Activated T-helper 17 cell treated with anti-CD3 and anti-CD28 coated beads, Interleukin-2, amount 50 U/mL, for 72 hours (primary cell): Measurements from ENCODE around the gene FNIP1. TPM values are rescaled to one million over a fixed set of nuclear protein-coding genes. Genes with fewer than 3 reads are reported as not detected.
"Not testable (repeated sequence)": the region's sequence is repeated elsewhere in the genome, so short reads cannot be mapped to it uniquely, and the experiment has no call there.

ENCODE experiments used
- ATAC-seq: fragments of 150-1000 bp; cut with Tn5 transposase; replicated peaks from 2 replicates; pipeline ENCODE4 v1.10.0; 2021; ENCODE audit warnings: mild to moderate bottlenecking, moderate library complexity
- H3K27ac Mint-ChIP-seq: one replicate; pipeline ENCODE4 v1.8.0; 2022; ENCODE audit warnings: mixed read lengths
- H3K27me3 Mint-ChIP-seq: one replicate; pipeline ENCODE4 v1.8.0; 2022; ENCODE audit warnings: mixed read lengths
- H3K36me3 Mint-ChIP-seq: one replicate; pipeline ENCODE4 v1.8.0; 2022; ENCODE audit warnings: low read depth, mild to moderate bottlenecking, mixed read lengths
- H3K4me1 Mint-ChIP-seq: one replicate; pipeline ENCODE4 v1.8.0; 2022; ENCODE audit warnings: mixed read lengths
- H3K4me3 Mint-ChIP-seq: one replicate; pipeline ENCODE4 v1.8.0; 2022; ENCODE audit warnings: mild to moderate bottlenecking, mixed read lengths
- H3K9me3 Mint-ChIP-seq: one replicate; pipeline ENCODE4 v1.8.0; 2022; ENCODE audit warnings: mixed read lengths
- total RNA-seq, 2 donors: library from RNA; stranded (reverse); gene quantifications; one replicate each; pipeline ENCODE4 v1.2.3, GENCODE V29; 2022

Gene FNIP1
- total RNA-seq = 10 to 100 TPM; 17.5 to 30.4 TPM

DNA sequence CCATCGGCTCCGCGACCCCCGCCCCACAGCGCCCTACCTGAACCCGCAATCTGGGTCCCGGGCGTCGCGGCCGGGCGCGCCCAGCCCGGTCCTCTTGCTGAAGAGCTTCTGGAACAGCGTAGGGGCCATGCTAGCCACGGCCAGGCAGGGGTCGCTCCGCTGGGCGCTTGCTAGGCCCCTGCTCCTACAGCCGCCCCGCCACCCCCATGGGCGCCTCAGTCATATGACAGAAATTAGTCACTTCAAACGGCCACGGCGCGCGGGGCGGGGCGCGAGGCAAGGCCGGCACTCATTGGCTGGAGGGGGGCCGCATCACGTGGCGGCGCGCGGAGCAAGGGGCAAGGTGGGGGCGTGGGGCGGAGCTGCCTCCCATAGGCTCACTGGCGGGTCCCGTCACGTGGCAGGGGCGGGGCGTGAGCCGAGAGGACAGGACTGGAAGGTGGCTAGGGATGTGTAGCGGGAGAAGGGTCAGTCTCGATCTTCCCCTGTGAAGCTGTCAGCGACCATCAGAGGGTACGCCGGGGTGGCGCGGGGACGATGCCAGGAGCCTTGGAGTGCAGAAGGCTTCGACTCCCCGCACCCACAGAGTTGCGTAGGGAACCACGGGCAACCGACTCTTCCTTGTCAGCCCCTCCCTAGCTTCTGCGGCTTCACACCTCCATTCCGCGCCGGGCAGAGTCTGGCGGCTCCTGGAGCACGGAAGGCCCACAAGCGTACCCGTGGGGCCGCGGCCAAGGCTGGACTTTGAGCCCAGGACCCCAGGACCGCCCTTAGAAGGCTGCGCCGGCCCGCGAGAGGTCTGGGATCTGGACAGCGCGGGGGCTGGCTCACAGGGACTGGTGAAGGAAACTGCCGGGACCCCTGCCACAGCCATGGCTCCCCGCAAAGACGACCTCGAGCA lies at the start of gene FNIP1:
TSS of gene FNIP1 (minus strand) at position 225 of the 901 bp plus-strand sequence. CDS start at position 129, 96 bp downstream.
- ATAC-seq = peak; percentile 98
- Mint-ChIP-seq H3K27ac (peak within 1 kb of the TSS; percentile 94), H3K27me3 (no peaks in the 10 kb centered on the region), H3K36me3 (peaks cover 12% of the 10 kb centered on the region), H3K9me3 (no peaks in the 10 kb centered on the region), H3K4me3 (peak within 1 kb of the TSS; percentile 95), H3K4me1 (peaks cover 11% of the 10 kb centered on the region)

GRCh38 chr5:131846536-131846935 lies 49.7 kb upstream of the FNIP1 start:
- Mint-ChIP-seq H3K4me1 (no peaks in the 10 kb centered on the region), H3K4me3 (no peak overlapping the region), H3K27ac (no peak overlapping the region), H3K27me3 (no peaks in the 10 kb centered on the region), H3K36me3 (no peaks in the 10 kb centered on the region), H3K9me3 (peaks cover 27% of the 10 kb centered on the region)
- no peak for ATAC-seq

- no peak overlapping the region for H3K27ac Mint-ChIP-seq
- H3K9me3 Mint-ChIP-seq = peaks cover 29% of the 10 kb centered on the region
- no peak for ATAC-seq
- H3K4me3 Mint-ChIP-seq = no peak overlapping the region
- H3K36me3 Mint-ChIP-seq = no peaks in the 10 kb centered on the region
- H3K4me1 Mint-ChIP-seq = no peaks in the 10 kb centered on the region
- no peaks in the 10 kb centered on the region for H3K27me3 Mint-ChIP-seq
Observed at GRCh38 chr5:131845828-131846227, 49.0 kb upstream of the FNIP1 start.

- H3K27ac Mint-ChIP-seq, H3K4me3 Mint-ChIP-seq, H3K36me3 Mint-ChIP-seq, ATAC-seq, H3K27me3 Mint-ChIP-seq, H3K4me1 Mint-ChIP-seq: not testable (repeated sequence)
- peaks cover 22% of the 10 kb centered on the region for H3K9me3 Mint-ChIP-seq
Observed at GRCh38 chr5:131842971-131843370, 46.2 kb upstream of the FNIP1 start.

DNA sequence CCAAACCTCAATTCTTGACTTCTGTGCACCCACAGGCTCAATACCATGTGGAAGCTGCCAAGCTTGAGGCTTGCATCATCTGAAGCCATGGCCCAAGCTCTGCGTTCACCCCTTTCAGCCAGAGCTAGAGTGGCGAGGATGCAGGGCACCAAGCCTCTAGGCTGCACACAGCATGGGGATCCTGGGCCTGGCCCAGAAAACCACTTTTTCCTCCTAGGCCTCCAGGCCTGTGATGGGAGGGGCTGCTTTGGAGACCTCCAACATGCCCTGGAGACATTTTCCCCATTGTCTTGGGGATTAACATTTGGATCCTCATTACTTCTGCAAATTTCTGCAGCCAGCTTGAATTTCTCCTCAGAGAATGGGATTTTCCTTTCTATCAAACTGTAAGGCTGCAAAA lies 35.9 kb upstream of the FNIP1 start:
- not testable (repeated sequence) for H3K9me3 Mint-ChIP-seq, ATAC-seq, H3K36me3 Mint-ChIP-seq, H3K27me3 Mint-ChIP-seq, H3K4me3 Mint-ChIP-seq, H3K4me1 Mint-ChIP-seq, H3K27ac Mint-ChIP-seq

DNA sequence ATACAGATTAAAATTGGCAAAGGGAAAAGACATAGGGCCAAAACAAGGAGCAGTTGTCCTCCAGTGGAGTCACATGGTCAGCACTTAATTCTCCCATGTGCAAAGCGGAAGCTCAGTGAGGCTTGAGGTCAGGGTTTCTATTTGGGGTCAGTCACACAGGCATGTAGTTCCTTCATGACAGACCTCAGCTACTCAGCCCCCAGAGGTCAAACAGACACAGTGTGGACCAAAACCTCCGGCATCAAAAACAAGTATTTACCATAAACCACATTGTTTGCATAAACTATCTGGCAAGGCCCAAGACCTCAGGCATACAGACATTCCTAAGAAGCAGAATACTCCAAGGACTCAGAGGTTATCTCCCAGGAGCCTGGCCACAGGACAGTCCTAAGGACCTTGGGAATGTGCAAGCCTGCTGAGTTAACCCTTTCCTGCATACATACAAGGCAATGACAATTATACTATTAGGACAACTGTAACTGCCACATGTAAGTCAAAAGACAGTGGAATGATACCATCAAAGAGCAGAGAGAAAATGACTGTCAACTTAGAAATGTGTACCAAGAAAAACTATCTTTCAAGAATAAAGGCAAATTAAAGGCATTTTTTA lies 28.7 kb upstream of the FNIP1 start:
- H3K4me3 Mint-ChIP-seq = no peak overlapping the region
- H3K9me3 Mint-ChIP-seq = no peaks in the 10 kb centered on the region
- H3K4me1 Mint-ChIP-seq = no peaks in the 10 kb centered on the region
- ATAC-seq = no peak
- peaks cover 2% of the 10 kb centered on the region for H3K27me3 Mint-ChIP-seq
- no peak overlapping the region for H3K27ac Mint-ChIP-seq
- no peaks in the 10 kb centered on the region for H3K36me3 Mint-ChIP-seq

GRCh38 chr5:131824631-131825030 lies 27.8 kb upstream of the FNIP1 start:
- no peaks in the 10 kb centered on the region for H3K36me3 Mint-ChIP-seq
- no peak overlapping the region for H3K27ac Mint-ChIP-seq
- no peak for ATAC-seq
- no peaks in the 10 kb centered on the region for H3K9me3 Mint-ChIP-seq
- H3K27me3 Mint-ChIP-seq = peaks cover 2% of the 10 kb centered on the region
- no peak overlapping the region for H3K4me3 Mint-ChIP-seq
- no peaks in the 10 kb centered on the region for H3K4me1 Mint-ChIP-seq

GRCh38 chr5:131821221-131821620 lies 24.4 kb upstream of the FNIP1 start:
- Mint-ChIP-seq H3K4me3 (no peak overlapping the region), H3K27me3 (peaks cover 2% of the 10 kb centered on the region), H3K27ac (no peak overlapping the region), H3K9me3 (no peaks in the 10 kb centered on the region), H3K36me3 (no peaks in the 10 kb centered on the region), H3K4me1 (no peaks in the 10 kb centered on the region)
- ATAC-seq = no peak

DNA sequence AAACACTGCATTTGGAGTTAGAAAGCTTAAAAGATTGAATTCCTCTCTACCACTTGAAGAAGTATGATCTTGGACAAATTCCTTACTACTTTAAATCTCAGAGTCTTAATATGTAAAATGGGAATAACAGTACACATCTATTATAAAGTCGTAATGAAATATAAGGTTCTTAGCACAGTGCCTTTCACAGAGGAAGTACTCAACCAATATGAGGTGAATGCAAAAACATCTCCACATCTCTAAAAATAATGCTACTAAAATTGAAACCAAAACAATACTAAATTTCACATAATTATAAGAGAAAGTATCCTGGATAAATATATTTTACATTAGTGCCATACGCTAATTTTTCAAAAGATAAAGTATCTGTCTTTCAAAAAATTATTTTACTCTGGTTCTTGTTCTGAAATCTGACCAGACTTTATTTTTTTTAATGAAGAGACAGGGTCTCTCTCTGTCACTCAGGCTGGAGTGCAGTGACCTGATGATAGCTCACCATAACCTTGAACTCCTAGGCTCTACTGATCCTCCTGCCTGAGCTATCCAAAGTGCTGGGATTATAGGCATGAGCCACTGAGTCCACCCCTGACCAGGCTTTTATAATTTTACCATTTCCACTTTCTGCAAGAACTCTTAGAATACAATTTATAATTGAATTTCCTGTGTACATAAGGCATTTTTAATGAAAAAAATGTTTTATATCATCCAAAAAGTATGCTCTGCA lies 21.3 kb upstream of the FNIP1 start:
- Mint-ChIP-seq H3K27me3 (peaks cover 2% of the 10 kb centered on the region), H3K4me3 (no peak overlapping the region), H3K36me3 (no peaks in the 10 kb centered on the region), H3K9me3 (no peaks in the 10 kb centered on the region), H3K4me1 (no peaks in the 10 kb centered on the region), H3K27ac (no peak overlapping the region)
- no peak for ATAC-seq

GRCh38 chr5:131814990-131815389 lies 18.2 kb upstream of the FNIP1 start:
- Mint-ChIP-seq H3K9me3 (no peaks in the 10 kb centered on the region), H3K27me3 (no peaks in the 10 kb centered on the region), H3K27ac (no peak overlapping the region), H3K36me3 (no peaks in the 10 kb centered on the region), H3K4me3 (no peak overlapping the region), H3K4me1 (no peaks in the 10 kb centered on the region)
- ATAC-seq = no peak

DNA sequence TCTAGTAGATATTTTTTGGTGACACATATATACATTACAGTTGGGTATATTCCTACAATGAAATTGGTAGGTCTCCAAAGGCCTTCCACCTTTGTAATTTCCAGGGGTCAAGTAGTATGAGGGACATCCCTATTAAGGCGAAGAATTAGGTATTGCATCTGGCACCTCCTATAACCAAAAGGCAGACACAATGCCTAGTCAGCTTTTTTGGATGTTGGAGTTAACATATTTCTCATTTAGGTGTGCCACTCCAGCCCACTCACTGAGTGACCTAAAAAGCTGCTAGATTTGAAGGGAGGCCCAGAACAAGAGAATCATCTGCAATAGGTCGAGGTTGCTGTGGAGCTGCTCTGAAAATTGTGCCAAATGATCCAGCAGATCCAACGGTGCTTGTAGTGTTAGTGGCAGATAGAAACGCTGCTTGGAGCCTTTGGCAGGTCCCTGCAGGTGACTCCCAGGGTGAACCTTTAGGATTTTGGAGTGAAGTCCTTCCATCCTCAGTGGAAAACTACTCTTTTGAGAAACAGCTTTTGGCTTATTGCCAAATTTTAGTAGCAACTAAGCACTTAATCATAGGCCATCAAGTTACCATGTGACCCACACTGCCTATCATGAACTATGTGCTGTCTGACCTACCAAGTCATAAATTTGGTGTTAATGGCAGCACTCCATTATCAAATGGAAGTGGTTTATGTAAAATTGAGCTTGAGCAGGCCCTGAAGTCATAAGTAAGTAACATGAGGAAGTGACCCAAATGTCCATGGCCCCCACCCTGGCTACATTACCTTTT lies 15.7 kb upstream of the FNIP1 start:
- H3K36me3 Mint-ChIP-seq = no peaks in the 10 kb centered on the region
- H3K4me3 Mint-ChIP-seq = no peak overlapping the region
- H3K9me3 Mint-ChIP-seq = no peaks in the 10 kb centered on the region
- no peaks in the 10 kb centered on the region for H3K4me1 Mint-ChIP-seq
- ATAC-seq = no peak
- H3K27me3 Mint-ChIP-seq = no peaks in the 10 kb centered on the region
- H3K27ac Mint-ChIP-seq = no peak overlapping the region

GRCh38 chr5:131810510-131811249 lies 13.9 kb upstream of the FNIP1 start:
- Mint-ChIP-seq H3K36me3 (no peaks in the 10 kb centered on the region), H3K4me3 (no peak overlapping the region), H3K27ac (no peak overlapping the region), H3K27me3 (no peaks in the 10 kb centered on the region), H3K4me1 (no peaks in the 10 kb centered on the region), H3K9me3 (no peaks in the 10 kb centered on the region)
- ATAC-seq = no peak

- no peaks in the 10 kb centered on the region for H3K9me3 Mint-ChIP-seq
Observed at GRCh38 chr5:131795879-131796792, 681 bp downstream of the FNIP1 start.

More at GRCh38 chr5:131795879-131796792, 681 bp downstream of the FNIP1 start:
- Mint-ChIP-seq H3K27me3 (no peaks in the 10 kb centered on the region), H3K4me1 (peaks cover 12% of the 10 kb centered on the region), H3K36me3 (peaks cover 12% of the 10 kb centered on the region), H3K4me3 (peak overlapping the region; percentile 95), H3K27ac (peak overlapping the region; percentile 94)
- peak; percentile 15 for ATAC-seq
